HT1080 (cell line): ENCODE data around the gene NKX1-1. TPM values are rescaled to one million over a fixed set of nuclear protein-coding genes. Genes with fewer than 3 reads are reported as not detected.
"Not testable (repeated sequence)": the region's sequence is repeated elsewhere in the genome, so short reads cannot be mapped to it uniquely, and the experiment has no call there.

Source experiments
- DNase-seq: peaks from one replicate; pipeline ENCODE4 v3.0.0-alpha.2; 2015; ENCODE audit warnings: low read depth
- polyA plus RNA-seq, 2 experiments: library from polyadenylated mRNA; depleted of rRNA; stranded (reverse); fragments of >200 nt; gene quantifications; 2 replicates each; pipeline ENCODE4 v1.2.3, GENCODE V29; 2015
- total RNA-seq: library from RNA; depleted of rRNA; stranded (reverse); fragments of >200 nt; shearing (Covaris generic); gene quantifications from 2 replicates; pipeline ENCODE4 v1.2.3, GENCODE V29; 2014; rRNA removed

NKX1-1 gene
- not detected in 2 replicates for total RNA-seq
- not detected in 2 replicates for polyA plus RNA-seq (2015; cell fraction: cytosol; rRNA removed)
- polyA plus RNA-seq (2015; cell fraction: nucleus; rRNA removed) = not detected in 2 replicates

GRCh38 chr4:1406394-1406980 is at the start of gene NKX1-1:
NKX1-1 (minus strand) TSS chr4:1406442; CDS start chr4:1406442, 0 bp downstream.
- DNase-seq = no peak

GRCh38 chr4:1453731-1454130 is 47.5 kb upstream of the NKX1-1 start:
- DNase-seq = no peak

GRCh38 chr4:1452431-1453051 is 46.3 kb upstream of the NKX1-1 start:
- DNase-seq = no peak

GRCh38 chr4:1451752-1452122 is 45.5 kb upstream of the NKX1-1 start:
- no peak for DNase-seq

- DNase-seq = no peak
Measured at GRCh38 chr4:1451106-1451751, 45.0 kb upstream of the NKX1-1 start.

- no peak for DNase-seq
Measured at GRCh38 chr4:1449833-1450741, 43.8 kb upstream of the NKX1-1 start.

GRCh38 chr4:1449475-1449832 is 43.2 kb upstream of the NKX1-1 start:
- DNase-seq = no peak

GRCh38 chr4:1448589-1449420 is 42.6 kb upstream of the NKX1-1 start:
- no peak for DNase-seq

- DNase-seq = no peak
Measured at GRCh38 chr4:1447676-1448588, 41.7 kb upstream of the NKX1-1 start.

- DNase-seq = no peak
Measured at GRCh38 chr4:1446502-1447386, 40.5 kb upstream of the NKX1-1 start.

GRCh38 chr4:1445716-1446445 is 39.6 kb upstream of the NKX1-1 start:
- no peak for DNase-seq

GRCh38 chr4:1443688-1444172 is 37.5 kb upstream of the NKX1-1 start:
- not testable (repeated sequence) for DNase-seq

GRCh38 chr4:1427010-1427409 is 20.8 kb upstream of the NKX1-1 start:
- DNase-seq = no peak

- DNase-seq = no peak
Measured at GRCh38 chr4:1421657-1422056, 15.4 kb upstream of the NKX1-1 start.

GRCh38 chr4:1419708-1420107 is 13.5 kb upstream of the NKX1-1 start:
- no peak for DNase-seq

- no peak for DNase-seq
Measured at GRCh38 chr4:1418494-1419285, 12.4 kb upstream of the NKX1-1 start.
